HG02852 (cell line): Measurements from ENCODE around the gene RRAD.
"Not testable (repeated sequence)": the region's sequence is repeated elsewhere in the genome, so short reads cannot be mapped to it uniquely, and the experiment has no call there.

Source experiments
- ATAC-seq: cut with Tn5 transposase; IDR thresholded peaks from one replicate; pipeline ENCODE4 v1.9.1; 2021; ENCODE audit warnings: mild to moderate bottlenecking, moderate library complexity; ENCODE audit not compliant: unreplicated experiment

Gene RRAD

GRCh38 chr16:66902648-66903543 is 22.4 kb downstream of the RRAD start:
- ATAC-seq: no peak

GRCh38 chr16:66901626-66902025 is 23.7 kb downstream of the RRAD start:
- no peak for ATAC-seq

GRCh38 chr16:66900721-66901441 is 24.5 kb downstream of the RRAD start:
- ATAC-seq: no peak

GRCh38 chr16:66899945-66900710 is 25.2 kb downstream of the RRAD start:
- ATAC-seq: no peak

GRCh38 chr16:66899310-66899944 is 25.9 kb downstream of the RRAD start:
- no peak for ATAC-seq

GRCh38 chr16:66898933-66899309 is 26.4 kb downstream of the RRAD start:
- ATAC-seq: no peak

GRCh38 chr16:66898207-66898606 is 27.1 kb downstream of the RRAD start:
- no peak for ATAC-seq

GRCh38 chr16:66896682-66897081 is 28.7 kb downstream of the RRAD start:
- not testable (repeated sequence) for ATAC-seq

- ATAC-seq: no peak
Observed at GRCh38 chr16:66895999-66896398, 29.3 kb downstream of the RRAD start.

GRCh38 chr16:66895689-66895979 is 29.7 kb downstream of the RRAD start:
- ATAC-seq: no peak

- ATAC-seq: no peak
Observed at GRCh38 chr16:66894948-66895688, 30.2 kb downstream of the RRAD start.

- no peak for ATAC-seq
Observed at GRCh38 chr16:66894055-66894454, 31.3 kb downstream of the RRAD start.

GRCh38 chr16:66891797-66892196 is 33.5 kb downstream of the RRAD start:
- ATAC-seq: no peak

GRCh38 chr16:66891360-66891759 is 34.0 kb downstream of the RRAD start:
- ATAC-seq: no peak

- ATAC-seq: no peak
Observed at GRCh38 chr16:66890799-66891198, 34.5 kb downstream of the RRAD start.

- no peak for ATAC-seq
Observed at GRCh38 chr16:66889622-66890021, 35.7 kb downstream of the RRAD start.

GRCh38 chr16:66888647-66889615 is 36.4 kb downstream of the RRAD start:
- ATAC-seq: no peak

- no peak for ATAC-seq
Observed at GRCh38 chr16:66886914-66887313, 38.4 kb downstream of the RRAD start.

GRCh38 chr16:66886321-66886720 is 39.0 kb downstream of the RRAD start:
- no peak for ATAC-seq
